Measurements from ENCODE around the gene ZAP70.

ZAP70 gene

GRCh38 chr2:97717613-97717995 lies 4.2 kb downstream of the ZAP70 start:
- DNase-seq (ENCODE audit: low spot score): no peak

DNA sequence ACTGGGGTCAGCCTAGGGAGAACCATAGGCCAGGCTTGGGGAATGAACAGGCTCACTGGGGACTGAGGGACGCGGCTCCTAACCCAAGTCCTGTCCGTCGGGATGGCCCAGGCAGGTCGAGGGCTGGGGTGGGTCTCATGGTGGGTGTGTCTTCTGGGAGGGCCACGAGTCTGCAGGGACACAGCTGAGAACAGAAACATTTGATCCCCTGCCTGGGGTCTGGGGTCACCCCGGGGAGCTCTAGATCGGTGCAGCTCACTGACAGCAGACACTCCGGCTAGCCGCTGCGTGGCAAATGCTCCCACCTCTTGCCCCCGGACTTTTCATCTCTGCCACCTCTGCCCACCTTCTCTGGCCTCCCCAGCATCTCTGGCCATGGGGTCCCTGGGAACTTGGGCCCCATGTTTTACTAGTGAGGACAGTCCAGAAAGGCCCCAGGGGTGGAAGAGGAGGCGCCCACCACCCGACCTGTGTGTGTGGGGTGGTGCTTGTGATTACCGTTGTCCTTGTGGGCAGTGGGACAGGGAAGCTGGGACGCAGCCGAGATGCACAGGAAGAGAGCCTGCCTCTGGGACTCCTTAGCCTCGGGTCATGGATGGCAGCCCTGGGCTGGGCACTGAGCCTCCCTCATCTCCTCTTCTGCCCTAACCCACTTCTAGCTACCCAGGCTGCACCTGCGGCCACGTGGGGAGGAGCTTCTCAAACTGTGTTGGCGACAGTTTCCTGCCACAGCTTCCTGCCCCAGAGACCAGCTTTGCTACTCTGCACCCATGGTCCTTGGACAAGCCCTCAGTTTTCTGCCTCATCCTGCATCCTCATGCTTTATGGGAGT lies 4.9 kb downstream of the ZAP70 start:
- DNase-seq (ENCODE audit: low spot score): no peak

DNA sequence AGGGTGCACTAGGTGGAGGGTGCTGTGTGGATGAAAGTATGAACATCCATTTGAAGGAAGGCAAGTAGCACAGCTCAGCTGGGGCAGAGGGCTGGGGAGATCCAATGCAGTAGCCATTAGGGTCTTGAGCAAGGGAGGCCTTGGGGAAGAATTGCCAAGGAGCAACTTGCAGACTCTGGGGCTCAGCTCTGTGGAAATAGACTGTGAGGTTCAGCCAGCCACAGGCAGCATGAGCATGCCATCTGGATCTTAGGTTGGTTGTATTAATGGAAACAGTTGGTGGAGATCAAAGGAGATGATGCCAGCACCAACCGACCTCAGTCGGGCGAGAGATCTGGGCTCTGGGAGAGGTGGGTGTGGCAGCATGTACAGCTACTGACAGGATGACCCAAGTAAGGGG lies 5.6 kb downstream of the ZAP70 start:
- DNase-seq (ENCODE audit: low spot score): no peak

GRCh38 chr2:97719362-97720155 lies 6.2 kb downstream of the ZAP70 start:
- no peak for DNase-seq (ENCODE audit: low spot score)

DNA sequence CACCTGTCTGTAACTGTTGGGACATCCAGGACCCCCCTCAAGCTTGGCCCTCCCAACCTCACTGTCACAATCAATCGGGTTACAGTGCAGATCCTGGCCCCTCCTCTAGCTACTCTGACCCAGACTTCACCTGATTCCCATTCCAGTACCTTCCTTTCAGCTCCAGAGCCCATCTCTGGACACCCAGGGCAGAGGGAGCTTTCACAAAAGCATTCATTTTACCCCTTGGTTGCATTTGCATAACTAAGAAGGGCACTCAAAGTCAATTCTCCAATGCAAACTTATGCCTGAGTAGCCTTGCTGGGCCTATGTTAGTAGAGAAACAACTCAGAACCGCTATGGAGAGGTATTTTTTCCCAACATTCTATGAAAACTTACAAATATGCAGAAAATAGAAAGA lies 7.4 kb downstream of the ZAP70 start:
- no peak for DNase-seq (ENCODE audit: low spot score)

- DNase-seq (ENCODE audit: low spot score): no peak
Measured at GRCh38 chr2:97722227-97722626, 8.9 kb downstream of the ZAP70 start.

GRCh38 chr2:97723156-97724072 lies 10.0 kb downstream of the ZAP70 start:
- no peak for DNase-seq (ENCODE audit: low spot score)

GRCh38 chr2:97724073-97724410 lies 10.7 kb downstream of the ZAP70 start:
- DNase-seq (ENCODE audit: low spot score): no peak

DNA sequence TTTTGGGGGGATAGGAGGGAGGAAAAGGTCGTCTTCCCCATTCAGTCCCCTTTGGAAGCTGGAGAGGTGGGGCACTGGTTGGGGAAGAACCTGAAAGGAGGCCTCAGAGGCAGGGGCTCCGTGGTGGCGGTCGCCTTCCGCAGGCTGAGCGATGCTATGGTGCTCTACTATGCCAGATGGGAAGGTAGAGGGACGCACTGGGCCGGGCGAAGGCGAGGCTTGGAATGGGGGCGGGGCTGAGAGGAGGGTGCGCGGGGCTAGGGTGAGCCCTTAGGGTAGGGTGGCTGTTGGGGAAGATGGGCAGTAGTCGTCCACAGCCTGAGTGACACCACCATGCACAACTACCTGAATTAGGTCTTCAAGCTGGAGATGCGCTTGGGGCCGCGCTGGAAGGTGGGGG lies 11.1 kb downstream of the ZAP70 start:
- no peak for DNase-seq (ENCODE audit: low spot score)

- DNase-seq (ENCODE audit: low spot score): no peak
Measured at GRCh38 chr2:97724946-97725688, 11.7 kb downstream of the ZAP70 start.

GRCh38 chr2:97726261-97727064 lies 13.1 kb downstream of the ZAP70 start:
- DNase-seq (ENCODE audit: low spot score): no peak

DNA sequence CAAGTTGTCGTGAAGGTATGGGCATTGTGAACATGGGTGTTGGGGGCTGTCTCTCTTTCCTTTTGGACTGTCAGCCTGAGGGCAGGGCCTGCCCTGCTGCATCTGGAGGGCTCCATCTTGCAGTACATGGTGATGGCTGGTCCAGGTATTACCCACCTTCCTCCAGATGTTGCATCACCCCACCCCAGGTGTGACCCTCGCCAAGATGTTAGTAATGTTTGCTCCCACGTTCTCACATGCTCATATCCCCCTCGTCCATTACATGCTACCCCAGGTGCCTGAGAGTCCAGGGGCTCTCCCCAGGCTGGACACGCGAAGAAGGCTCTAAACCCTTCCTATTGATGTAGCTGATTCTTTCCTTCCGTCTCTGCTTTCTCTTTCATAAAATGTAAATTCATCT lies 13.9 kb downstream of the ZAP70 start:
- DNase-seq (ENCODE audit: low spot score): no peak

DNA sequence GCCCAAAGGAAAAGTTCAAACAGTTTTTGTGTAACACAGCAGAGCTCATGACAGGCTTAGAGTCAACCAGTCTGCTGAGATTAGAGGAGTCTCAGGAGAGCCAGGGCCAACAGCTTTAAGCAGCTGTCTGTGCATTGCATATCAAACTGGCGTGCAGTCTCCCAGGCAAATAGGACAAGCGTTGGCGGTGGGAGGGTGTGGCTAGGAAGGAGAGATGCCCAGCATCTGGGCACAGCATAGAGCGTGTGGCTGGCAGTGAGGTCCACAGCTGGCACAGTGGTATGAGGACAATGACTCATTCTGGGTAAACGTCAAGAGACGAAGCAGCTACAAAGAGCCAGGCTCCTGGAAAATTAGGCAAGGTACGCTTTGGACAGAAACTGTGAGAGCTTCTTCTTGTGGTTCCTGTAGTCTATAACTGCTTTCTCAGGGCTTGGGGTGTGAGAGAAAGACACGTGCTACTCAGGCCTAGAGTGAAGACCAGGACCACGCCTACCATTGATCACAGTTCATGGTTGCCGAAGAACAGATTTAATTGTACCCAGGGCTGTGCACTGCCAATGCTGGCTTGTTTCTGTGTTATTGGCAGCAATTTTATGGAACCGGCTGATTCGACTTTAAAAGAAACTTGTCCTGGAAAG lies 14.8 kb downstream of the ZAP70 start:
- no peak for DNase-seq (ENCODE audit: low spot score)

DNA sequence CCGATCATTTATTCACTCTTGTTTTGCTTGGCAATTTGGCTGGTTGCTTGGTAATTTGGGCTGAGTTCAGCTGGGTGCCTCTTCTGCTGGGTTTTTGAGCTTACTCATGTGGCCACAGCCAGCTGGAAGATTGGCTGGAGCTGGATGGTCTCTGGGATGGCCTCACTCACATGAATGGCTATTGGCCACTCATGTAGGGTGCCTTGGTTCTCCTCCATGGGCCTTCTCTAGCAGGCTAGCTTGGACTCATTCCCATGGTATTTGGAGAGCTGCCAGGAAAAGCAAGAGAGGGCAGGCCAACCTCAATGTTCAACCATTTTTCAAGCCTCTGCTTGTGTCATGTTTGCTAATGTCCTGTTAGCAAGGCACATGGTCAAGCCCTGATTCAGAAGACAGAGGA lies 16.9 kb downstream of the ZAP70 start:
- no peak for DNase-seq (ENCODE audit: low spot score)

- DNase-seq (ENCODE audit: low spot score): no peak
Measured at GRCh38 chr2:97731274-97732020, 18.1 kb downstream of the ZAP70 start.

- no peak for DNase-seq (ENCODE audit: low spot score)
Measured at GRCh38 chr2:97732436-97733340, 19.3 kb downstream of the ZAP70 start.

GRCh38 chr2:97733341-97734035 lies 20.1 kb downstream of the ZAP70 start:
- no peak for DNase-seq (ENCODE audit: low spot score)

Data from hematopoietic multipotent progenitor cell treated with erythropoietin and hydrocortisone succinate and interleukin-3 and kit ligand, for 17 days (in vitro differentiated cells).